Esophagus muscularis mucosa (tissue), 3 donors: ENCODE measurements around the gene TBC1D5.
"Not testable (repeated sequence)": the region's sequence is repeated elsewhere in the genome, so short reads cannot be mapped to it uniquely, and the experiment has no call there.

ENCODE experiments used
- POLR2AphosphoS5 ChIP-seq, 2 donors: sonication (generic); formaldehyde crosslinking; IDR thresholded peaks; one replicate each; pipeline ENCODE4 v1.6.1; 2017; ENCODE audit warnings: antibody characterized with exemption in 2 of 2
- TF ChIP-seq, protein P1 (sequence below), 3 experiments: fragments of 200-600 bp in 2 of 3; fragments of 450-650 bp in 1 of 3; sonication (generic) in 2 of 3; IDR thresholded peaks; one replicate each; pipeline ENCODE4 v1.5.1; 2017 to 2019; ENCODE audit warnings: antibody characterized with exemption in 3 of 3, mild to moderate bottlenecking in 2 of 3, moderate library complexity in 1 of 3

- TF ChIP-seq, protein P1, sequence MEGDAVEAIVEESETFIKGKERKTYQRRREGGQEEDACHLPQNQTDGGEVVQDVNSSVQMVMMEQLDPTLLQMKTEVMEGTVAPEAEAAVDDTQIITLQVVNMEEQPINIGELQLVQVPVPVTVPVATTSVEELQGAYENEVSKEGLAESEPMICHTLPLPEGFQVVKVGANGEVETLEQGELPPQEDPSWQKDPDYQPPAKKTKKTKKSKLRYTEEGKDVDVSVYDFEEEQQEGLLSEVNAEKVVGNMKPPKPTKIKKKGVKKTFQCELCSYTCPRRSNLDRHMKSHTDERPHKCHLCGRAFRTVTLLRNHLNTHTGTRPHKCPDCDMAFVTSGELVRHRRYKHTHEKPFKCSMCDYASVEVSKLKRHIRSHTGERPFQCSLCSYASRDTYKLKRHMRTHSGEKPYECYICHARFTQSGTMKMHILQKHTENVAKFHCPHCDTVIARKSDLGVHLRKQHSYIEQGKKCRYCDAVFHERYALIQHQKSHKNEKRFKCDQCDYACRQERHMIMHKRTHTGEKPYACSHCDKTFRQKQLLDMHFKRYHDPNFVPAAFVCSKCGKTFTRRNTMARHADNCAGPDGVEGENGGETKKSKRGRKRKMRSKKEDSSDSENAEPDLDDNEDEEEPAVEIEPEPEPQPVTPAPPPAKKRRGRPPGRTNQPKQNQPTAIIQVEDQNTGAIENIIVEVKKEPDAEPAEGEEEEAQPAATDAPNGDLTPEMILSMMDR (IDR thresholded peaks at IDR 0.05), result not testable (repeated sequence)
- TF ChIP-seq POLR2AphosphoS5 (IDR thresholded peaks at IDR 0.05), result not testable (repeated sequence)
Measured at GRCh38 chr3:17649748-17650147, 92.7 kb downstream of the TBC1D5 start.
